Measurements from ENCODE around the gene MTIF2.
"Not testable (repeated sequence)": the region's sequence is repeated elsewhere in the genome, so short reads cannot be mapped to it uniquely, and the experiment has no call there.

MTIF2 gene, protein sequence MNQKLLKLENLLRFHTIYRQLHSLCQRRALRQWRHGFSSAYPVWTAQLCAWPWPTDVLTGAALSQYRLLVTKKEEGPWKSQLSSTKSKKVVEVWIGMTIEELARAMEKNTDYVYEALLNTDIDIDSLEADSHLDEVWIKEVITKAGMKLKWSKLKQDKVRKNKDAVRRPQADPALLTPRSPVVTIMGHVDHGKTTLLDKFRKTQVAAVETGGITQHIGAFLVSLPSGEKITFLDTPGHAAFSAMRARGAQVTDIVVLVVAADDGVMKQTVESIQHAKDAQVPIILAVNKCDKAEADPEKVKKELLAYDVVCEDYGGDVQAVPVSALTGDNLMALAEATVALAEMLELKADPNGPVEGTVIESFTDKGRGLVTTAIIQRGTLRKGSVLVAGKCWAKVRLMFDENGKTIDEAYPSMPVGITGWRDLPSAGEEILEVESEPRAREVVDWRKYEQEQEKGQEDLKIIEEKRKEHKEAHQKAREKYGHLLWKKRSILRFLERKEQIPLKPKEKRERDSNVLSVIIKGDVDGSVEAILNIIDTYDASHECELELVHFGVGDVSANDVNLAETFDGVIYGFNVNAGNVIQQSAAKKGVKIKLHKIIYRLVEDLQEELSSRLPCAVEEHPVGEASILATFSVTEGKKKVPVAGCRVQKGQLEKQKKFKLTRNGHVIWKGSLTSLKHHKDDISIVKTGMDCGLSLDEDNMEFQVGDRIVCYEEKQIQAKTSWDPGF

DNA sequence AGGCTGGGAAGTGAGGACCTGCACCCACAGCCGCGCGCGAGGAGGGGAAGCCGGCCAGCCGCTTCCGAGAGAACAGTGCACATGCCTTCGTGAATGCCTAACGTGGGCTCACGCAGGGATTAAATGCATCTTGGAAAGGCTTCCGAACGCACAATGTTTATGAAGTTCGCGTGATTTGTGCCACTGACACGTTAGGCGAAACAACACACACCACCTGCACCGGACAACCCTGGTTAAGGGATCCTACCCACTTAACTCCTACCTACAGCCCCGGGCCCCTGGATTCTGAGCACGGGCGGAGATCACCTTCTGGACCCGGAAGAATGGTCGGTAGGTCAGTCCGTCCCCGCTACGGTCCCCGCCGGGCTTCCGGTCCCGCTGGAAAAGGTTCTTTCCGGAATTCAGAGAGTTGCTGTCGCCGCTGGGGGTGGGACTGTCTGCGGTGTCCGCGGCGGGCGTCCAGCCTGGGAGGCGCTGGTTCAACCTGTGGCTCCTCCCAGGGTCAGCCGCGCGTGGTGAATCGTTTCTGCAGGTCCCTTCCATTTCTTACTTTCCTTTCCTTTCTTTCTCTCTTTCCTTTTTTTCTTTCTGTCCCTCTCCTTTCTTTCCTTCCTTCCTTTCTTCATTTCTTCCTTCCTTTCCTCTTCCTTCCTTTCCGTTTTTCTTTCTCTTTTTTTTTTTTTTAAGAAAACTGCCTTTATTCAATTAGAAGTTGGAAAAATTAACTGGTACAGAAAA is at the start of gene MTIF2:
Gene MTIF2 (minus strand): TSS at position 325 of the 738 bp plus-strand sequence. CDS start 5,373 bp downstream, outside the sequence.
- DNase-seq, result peak; percentile 87

DNA sequence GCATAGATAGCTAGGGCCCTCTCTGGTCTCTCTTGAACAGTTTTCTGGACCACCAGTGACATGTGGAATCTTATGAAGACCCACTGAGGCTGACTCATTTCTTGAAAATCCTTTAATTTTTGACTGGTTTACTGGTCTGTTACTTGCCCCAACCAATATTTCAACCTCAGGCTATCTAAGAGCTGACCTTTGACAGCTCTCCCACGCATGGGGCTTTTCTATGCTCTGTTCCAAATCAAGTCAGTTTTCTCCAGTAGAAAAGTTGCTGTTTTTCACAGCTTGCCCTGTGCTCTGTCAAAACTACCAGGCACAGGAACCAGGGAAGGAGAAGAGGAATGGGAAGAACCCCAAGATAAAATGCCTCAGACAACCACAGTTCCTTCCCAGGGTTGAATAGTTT is 46.0 kb upstream of the MTIF2 start:
- DNase-seq, result no peak

DNA sequence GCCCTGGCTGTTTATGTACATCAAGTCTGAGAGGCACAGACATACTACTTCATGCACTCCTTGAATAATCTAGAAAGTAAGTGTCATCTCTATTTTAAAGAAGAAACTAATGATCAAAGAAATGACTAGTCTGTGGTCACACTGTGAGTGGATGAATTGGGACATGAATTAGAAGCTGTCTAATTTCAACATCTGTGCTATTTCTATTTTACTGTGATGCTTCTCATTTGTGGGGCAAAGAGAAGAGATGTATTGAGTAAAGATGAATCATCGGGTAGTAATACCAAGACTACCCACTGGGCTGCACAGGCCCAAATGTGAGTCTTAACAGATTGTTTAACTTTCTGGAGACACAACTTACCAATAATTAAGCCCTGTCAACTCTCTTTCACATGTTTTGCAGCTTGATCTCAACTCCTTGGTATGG is 42.4 kb upstream of the MTIF2 start:
- DNase-seq, result no peak

DNA sequence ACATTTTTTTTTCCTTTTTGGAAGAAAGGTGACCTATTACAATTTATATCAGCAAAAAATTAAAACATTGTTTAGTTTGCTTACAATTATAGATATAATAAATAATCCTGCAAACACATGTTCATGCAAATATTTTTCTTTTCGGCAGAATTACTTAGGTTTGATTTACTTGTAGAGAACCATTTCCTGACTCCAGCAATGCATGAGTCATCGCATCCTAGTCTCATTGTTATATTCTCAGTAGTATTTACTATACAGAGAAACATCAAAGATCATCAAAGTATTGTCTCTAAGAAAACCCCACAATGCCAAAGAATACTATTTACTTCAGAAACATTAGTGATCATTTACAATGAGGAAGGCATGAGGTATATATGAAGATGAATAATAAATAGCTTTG is 40.4 kb upstream of the MTIF2 start:
- no peak for DNase-seq

DNA sequence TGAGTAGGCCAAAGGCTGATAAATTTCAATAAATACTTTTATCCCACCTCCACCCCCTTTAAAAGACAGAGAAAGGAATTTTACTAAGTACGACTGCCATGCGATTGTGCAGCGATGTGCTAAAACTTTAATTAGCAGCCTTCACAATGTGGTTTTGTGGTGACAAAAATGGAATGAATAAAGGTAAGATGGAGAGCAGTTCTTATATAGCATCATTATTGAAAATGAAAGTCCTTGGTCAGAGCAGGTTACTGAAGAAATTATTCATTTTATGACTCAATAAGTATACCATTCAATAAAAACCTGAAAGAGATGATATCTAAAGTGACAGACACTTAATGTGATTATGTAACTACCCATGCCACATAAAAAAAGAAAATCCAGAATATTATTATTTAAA is 33.2 kb upstream of the MTIF2 start:
- no peak for DNase-seq

DNA sequence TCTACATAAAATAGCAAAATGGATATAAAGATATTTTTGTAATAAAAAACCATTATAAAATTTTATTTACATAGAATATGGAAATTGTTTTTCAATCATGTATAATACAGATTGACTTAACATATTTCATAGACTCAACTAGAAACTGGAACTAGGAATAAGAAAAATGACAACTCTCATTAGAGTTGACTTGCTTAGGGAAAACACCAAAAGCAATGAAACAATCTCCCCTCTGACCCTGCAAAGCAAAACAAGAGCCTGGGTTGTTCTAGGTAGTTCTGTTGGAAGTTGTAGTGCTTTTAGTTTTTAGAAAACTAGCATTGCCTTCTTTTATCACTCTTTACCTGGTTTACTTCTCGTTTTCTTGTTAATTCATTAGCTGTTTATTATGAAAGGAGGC is 32.2 kb upstream of the MTIF2 start:
- DNase-seq, result no peak

DNA sequence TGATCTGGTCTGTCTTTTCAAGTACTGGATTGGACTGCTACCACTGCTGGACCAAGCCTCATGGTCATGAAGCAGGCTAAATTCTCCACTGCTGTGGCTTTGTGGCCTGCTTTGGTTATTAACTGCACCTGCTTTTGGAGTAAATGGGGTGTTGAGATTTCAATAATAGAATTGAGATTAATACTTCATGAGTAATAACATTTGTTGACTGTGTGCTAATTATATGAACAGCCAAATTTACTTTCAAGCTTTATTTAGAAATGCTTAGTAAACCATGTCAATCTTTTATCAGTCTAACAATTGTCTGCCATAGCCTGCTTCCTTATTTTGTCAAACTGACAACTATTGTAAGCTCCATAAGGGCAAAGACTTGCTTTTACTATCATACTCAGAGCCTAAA is 27.4 kb upstream of the MTIF2 start:
- no peak for DNase-seq

DNA sequence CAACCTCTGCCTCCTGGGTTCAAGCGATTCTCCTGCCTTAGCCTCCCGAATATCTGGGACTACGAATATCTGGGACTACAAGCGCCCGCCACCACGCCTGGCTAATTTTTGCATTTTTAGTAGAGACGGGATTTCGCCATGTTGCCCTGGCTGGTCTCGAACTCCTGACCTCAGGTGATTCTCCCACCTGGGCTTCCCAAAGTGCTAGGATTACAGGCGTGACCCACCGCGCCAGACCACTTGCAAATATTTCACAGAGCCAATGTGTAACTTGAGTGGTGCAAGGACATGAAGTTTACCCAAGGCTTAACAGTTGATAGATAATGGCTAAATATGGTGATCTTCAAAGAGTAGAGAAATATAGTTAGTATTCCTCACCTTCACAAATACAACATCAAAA is 14.1 kb upstream of the MTIF2 start:
- DNase-seq, result no peak

DNA sequence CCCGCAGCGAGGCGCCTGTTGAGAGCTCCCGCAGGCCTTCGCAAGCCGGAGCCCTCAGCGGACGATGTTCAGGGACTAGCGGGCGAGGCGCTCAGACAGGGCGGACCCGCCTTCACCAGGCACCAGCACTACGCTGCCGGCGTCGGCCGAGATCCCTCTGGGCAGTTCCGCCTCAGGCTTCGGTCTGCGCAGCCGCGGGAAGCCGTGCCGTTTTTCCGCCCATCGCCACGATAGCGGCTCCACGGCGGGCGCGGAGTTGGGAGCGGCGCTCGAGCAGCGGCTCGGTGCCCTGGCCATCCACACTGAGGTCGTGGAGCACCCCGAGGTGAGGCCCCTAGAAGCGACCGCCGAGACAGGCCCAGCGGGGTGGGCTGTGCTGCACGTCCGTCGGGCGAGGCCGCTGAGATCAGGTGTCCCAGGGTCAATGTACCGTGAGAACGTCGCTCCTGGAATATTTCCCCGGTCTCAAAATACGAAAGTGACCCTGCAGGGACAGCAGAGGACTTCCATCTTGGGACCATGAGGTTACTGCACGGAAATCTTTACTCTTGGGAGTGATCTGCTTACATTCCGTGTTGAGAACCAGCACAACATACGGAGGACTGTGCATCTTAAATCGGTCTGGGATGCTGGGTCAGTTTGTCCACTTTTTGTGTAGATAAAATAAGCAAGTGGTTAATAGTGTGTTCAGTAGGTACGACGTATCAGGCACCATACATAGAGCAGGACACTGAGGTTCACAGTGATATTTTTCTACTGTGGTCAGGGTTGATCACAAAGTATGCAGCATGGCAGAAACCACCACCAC is 13.3 kb upstream of the MTIF2 start:
- DNase-seq, result peak; percentile 81

DNA sequence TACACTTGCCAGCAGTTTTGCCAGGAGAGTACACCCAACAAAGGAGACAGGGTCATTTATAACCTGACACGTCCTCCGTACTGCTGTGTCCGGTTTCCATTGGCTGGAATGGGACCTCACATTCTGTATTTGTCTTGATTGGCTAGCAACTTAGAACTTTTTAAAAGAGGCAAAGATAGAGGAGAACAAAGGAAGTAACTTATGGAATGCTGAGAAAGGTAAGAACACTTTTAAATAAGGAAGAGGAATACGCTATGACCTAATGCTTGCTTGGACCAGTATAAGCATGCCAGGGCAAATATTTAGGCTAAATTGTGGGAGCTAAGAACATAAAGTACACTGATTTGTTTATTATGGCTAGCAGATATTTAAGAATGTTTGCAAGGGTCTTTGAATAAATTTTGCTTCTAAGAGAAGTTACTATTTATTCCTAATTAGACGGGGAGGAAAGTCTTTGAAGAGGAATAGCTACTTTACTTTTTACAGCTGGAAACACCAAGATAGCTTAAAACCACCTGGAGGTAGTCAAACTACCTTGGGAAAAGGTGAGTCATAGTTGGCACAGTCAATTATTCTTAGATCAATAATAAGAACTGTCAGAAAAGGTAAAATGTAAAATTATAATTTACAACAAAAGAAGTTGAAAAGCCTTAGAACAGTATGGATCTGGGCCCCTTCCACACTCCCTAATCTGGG is 12.0 kb upstream of the MTIF2 start:
- not testable (repeated sequence) for DNase-seq

DNA sequence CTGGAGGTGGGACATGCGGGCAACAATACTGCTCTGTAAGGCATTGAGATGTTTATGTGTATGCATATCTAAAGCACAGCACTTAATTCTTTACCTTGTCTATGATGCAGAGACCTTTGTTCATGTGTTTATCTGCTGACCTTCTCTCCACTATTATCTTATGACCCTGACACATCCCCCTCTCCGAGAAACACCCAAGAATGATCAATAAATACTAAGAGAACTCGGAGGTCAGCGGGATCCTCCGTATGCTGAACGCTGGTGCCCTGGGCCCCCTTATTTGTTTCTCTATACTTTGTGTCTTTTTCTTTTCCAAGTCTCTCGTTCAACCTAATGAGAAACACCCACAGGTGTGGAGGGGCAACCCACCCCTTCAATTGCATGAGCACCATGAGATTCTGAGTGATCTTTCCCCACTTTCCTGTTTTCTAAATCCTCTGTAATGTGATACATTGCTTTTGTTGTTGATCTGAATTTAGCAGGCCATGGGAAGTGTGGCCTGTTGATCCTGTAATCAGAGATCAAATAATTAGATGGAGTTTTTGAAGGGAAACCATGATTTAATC is 10.9 kb upstream of the MTIF2 start:
- not testable (repeated sequence) for DNase-seq

DNA sequence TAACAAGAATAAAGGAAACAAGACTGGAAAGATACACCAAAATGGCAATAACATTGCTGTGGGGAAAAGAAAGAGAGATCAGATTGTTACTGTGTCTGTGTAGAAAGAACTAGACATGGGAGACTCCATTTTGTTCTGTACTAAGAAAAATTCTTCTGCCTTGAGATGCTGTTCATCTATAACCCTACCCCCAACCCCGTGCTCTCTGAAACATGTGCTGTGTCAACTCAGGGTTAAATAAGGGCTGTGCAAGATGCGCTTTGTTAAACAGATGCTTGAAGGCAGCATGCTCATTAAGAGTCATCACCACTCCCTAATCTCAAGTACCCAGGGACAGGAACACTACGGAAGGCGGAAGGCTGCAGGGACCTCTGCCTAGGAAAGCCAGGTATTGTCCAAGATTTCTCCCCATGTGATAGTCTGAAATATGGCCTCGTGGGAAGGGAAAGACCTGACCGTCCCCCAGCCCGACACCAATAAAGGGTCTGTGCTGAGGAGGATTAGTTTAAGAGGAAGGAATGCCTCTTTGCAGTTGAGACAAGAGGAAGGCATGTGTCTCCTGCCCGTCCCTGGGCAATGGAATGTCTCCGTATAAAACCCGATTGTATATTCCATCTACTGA is 10.3 kb upstream of the MTIF2 start:
- not testable (repeated sequence) for DNase-seq

DNA sequence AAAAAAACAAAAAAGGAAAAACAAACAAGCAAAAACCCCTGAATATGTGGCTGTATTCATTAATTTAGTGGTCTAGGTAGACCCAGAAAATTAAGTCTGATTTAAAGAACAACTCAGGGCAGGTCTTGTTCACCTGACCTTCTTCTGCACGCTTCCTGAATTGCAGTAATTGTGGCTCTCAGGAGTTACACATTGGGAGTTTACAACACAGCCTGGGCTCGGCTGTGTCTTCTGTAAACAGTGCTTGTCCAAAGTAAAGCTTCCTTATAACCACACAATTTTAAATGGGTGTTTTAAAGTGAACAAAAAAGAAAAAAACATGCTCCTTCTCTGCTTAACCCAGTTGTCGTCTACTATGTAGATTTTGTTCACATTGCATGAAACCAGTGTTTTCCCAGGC is 8.3 kb upstream of the MTIF2 start:
- no peak for DNase-seq

DNA sequence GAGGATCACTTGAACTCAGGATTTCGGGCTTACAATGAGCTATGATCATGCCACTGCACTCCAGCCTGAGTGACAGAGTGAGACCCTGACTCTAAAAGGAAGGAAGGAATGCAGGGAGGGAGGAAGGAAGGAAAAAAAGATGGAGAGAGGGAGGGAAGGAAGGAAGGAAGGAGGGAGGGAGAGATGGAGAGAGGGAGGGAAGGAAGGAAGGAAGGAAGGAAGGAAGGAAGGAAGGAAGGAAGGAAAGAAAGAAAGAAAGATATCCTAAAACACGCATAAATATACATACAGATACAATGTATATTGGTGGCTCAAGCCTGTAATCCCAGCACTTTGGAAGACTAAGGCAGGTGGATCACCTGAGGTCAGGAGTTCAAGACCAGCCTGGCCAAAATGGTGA is 5.3 kb upstream of the MTIF2 start:
- DNase-seq, result not testable (repeated sequence)

DNA sequence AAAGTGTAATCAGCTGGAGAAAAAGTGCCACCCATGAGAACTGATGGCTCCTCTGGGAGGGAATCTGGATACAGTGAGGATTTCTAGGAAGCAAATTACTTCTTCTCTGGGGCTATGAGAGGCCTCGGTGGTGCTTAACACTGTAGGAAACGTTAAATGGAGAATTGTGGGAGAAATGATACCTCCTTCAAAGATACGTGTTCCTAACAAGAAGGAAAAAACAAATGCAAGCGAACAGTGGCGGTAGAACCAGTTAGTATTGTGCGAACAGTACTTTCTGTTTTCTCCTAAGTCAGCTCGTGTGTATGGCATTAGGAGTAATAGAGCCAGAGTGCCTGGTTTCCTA is 587 bp upstream of the MTIF2 start:
- no peak for DNase-seq

DNA sequence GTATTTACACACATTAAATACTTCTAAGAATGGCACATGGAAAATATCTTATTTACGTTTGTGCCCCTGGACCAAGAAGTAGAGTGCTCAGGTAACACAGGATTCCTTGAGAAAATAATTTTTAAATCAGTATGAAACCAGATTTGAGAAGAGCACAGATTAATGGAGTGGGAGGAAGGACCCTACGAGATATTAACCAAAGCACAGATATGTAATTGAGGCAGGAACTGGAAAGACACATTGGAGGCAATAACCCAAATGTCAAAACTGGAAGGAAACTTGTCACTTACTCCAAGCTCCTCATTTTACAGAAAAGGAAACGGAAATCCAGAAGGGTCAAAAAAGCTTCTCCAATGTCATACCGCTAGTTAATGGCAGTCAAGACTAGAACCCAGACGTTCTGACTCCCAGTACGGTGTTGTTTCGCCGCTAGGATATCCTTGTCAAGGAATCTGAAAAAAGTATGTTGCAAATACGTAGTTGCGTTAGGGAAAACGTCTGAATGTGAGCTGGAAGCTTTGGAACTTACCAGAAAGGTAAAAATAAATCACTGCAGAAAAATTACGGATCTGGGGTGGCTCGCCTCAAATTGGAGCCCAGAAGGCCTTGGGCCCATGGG is 634 bp downstream of the MTIF2 start:
- DNase-seq, result no peak

DNA sequence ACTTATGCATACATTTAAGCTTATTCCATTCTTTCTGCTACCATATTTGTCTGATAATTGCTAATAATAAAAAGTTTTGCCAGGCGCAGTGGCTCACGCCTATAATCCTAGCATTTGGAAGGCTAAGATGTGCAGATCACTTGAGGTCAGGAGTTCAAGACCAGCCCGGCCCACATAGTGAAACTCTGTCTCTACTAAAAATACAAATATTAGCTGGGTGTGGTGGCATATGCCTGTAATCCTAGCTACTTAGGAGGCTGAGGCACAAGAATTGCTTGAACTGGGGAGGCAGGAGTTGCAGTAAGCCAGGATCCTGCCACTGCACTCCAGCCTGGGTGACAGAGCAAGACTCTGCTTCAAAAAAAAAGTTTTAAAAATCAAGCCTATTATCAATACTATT is 9.4 kb downstream of the MTIF2 start:
- not testable (repeated sequence) for DNase-seq

DNA sequence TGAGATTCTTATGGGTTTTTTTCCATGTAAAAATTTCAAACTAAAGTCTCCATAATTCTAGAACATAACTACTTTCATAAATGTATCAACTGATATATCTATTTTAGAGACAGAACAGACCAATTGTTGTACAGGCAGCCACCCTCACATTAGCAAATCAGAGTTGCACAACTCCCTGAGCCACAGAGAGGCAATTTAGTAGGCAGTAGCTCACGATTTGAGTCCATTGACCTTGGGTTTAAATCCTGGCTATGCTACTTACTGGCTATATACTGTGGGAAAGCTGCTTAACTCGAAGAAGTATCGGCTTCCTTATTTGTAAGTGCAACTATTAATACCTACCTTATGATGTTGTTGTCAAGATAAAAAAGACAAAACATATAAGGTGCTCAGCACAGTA is 16.2 kb downstream of the MTIF2 start:
- DNase-seq, result no peak

DNA sequence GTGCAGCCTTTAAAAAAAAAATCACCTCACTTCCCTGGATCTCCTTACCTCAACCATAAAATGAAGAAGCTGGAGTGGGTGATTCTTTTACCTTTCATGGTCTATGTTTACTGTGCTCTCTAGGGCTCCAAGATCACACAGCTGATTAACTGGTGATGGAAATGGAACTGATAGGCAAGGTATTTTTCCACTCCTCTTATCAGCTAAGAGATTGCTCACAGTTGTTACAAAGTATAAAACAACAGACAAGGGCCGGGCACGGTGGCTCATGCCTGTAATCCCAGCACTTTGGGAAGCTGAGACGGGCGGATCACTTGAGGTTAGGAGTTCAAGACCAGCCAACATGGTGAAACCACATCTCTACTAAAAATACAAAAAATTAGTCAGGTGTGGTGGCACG is 22.0 kb downstream of the MTIF2 start:
- DNase-seq, result no peak

DNA sequence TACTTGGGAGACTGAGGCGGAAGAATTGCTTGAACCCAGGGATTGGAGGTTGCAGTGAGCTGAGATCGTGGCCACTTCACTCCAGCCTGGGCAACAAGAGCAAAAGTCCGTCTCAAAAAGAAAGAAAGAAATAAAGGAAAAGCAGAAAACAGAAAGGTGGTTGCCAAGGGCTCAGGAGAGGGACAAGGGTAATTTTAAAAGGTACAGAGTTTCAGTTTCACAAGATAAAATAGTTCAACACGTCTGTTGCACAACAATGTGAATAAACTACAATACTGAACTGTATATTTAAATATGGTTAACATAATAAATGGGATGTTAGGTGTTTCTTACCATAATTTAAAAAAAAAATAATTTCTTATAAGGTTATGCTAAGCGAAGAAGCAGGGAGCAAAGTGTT is 23.6 kb downstream of the MTIF2 start:
- DNase-seq, result no peak

DNA sequence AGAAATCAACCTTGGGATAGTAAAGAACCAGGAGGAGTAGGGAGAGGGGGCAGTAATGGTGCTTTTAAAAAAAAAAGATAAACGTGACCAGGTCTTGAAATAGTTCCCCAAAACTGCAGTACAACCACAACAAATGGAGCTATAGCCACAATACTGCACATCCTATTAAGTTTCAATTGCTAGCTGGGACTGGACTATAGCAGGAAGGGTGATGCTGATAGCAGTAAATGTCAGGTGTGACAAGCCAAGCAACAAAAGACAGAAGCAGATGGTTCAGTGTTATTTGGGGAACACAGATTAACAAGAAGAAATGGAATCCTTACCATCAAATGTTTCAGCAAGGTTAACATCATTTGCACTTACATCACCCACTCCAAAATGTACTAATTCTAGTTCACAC is 26.4 kb downstream of the MTIF2 start:
- no peak for DNase-seq

All from KG1 (cell line).